8988T (cell line): ENCODE results near the gene NMS.
A peak's percentile ranks its signal among the peaks of the same experiment; 100 is the strongest.
"Not testable (repeated sequence)": the region's sequence is repeated elsewhere in the genome, so short reads cannot be mapped to it uniquely, and the experiment has no call there.

Experiments used
- DNase-seq: peaks from one replicate; pipeline ENCODE4 v3.0.0; 2011

Gene NMS, protein sequence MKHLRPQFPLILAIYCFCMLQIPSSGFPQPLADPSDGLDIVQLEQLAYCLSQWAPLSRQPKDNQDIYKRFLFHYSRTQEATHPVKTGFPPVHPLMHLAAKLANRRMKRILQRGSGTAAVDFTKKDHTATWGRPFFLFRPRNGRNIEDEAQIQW

DNA sequence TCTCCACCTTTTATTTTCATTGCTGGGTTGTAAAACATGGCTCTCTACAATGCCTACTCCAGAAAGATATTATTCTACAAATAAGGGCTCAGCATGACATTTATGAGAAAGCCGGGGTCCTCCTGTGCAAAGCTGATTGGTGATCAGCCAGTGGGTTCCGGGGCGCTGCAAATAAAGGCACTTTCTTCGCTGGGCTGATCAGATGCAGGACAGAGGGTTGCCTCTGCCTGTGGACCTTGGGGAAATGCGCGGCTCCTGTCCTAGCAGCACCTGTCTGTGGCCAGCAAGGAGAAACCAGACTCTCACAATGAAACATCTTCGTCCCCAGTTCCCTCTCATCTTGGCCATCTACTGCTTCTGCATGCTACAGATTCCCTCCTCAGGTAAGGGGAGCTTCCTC, at the start of gene NMS:
TSS of gene NMS (plus strand) at position 301 of the 400 bp plus-strand sequence. CDS start at position 308, 7 bp downstream.
- no peak for DNase-seq

DNA sequence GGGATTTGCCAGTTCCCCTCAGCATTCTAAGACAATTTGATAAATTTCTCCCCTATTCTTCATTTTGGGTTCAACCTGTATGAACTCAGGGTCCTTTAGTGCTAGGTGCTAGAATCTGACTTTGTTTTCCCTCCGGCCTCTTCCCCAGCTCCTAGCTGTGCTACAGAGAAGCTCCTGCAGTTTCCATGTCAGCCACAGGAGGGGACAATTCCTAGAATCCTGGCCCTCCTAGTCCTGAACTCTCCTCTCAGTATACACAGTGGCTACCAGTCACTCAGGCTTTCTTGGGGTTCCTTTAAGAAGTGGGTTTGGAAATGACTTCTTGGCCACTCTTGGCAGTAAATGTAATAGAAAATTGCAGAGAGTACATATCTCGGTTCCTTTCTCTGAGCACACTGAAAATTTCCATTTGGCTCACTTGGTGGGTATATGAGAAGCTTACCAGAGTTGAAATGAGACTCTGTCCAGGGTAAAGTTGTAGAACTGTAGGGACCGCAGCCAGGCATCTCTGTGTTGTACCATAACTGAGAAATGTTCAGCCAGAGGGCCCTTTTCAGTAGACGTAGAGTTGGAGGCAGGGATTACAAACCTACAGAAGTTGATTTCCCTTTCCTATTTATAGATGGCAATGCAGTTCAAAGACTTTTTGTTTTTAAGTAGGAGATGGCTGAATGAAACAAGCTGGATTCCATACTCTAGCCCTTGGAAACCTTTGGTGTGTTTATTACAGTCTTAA, 47.8 kb upstream of the NMS start:
- DNase-seq, result peak; percentile 60

DNA sequence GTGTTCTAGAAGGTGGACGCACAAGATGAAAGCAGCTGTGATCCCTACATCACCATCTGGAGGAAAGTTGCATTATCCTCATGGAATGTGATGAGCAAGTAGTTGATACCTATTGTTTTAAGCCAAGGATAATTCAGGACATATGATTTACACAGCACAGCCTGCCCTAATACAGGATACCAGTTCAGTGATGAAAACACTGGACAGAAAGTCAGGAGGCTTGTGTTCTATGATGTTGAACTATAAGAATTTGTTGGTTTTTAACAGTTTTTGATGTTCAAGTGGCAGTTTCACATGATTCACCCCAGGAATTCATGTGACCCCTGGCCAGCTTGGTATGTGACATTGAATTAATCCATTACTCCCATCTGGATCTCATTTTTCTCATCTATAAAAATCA, 46.7 kb upstream of the NMS start:
- no peak for DNase-seq

DNA sequence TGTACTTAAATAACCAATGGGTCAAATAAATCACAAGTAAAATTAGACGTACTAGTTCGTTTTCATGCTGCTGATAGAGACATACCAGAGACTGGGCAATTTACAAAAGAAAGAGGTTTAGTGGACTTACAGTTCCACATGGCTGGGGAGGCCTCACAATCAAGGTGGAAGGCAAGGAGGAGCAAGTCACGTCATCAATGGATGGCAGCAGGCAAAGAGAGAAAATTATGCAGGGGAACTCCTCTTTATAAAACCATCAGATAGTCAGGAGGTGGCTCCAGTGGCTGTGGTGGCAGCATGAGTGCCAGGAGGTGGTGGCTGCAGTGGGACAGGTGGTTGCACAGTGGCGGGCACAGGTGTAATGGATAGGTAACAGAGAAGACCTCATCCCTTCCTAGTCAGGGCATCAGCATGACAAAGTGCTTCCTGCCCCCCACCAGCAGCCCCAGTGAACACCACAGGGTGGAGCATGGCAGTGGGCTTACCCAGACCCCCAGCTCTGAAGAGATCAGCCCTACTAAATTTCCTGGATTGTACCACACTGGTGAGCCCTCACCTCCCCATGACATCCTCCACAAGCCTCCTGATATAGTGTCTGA, 45.9 kb upstream of the NMS start:
- DNase-seq, result no peak

DNA sequence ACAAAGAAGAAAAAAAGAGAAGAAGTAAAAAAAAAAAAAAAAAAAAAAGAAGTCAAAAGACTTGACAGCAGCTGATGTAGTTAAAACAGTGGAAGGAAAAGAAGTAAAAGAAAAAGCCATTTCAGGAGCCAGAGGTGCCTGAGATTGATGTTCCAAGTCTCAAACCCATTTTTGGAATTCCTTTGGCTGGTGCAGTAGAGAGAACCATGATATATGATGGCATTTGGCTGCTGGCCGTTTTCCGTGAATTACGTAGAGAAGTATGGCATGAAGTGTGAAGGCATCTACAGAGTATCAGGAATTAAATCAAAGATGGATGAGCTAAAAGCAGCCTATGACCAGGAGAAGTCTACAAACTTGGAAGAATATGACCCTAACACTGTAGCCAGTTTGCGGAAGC, 45.2 kb upstream of the NMS start:
- no peak for DNase-seq

DNA sequence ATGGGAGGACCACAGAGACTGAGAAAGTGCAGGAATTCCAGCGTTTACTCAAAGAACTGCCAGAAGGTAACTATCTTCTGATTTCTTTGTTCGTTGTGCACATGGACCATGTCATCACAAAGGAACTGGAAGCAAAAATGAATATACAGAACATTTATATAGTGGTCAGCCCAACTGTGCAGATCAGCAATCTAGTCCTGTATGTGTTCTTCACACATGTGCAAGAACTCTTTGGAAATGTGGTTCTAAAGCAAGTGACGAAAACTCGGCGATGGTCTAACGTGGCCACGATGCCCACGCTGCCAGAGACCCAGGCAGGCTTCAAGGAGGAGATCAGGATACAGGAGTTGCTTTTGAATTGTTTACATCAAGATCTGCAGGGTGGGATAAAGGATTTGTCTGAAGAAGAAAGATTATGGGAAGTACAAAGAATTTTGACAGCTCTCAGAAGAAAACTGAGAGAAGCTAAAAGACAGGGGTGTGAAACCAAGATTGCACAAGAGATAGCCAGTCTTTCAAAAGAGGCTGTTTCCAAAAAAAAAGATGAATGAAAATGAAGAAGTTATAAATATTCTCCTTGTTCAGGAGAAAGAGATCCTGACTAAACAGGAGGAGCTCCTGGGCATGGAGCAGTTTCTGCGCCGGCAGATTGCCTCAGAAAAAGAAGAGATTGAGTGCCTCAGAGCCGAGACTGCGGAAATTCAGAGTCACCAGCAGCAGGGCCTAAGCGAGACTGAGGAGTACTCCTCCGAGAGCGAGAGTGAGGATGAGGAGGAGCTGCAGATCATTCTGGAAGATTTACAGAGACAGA, 44.5 kb upstream of the NMS start:
- DNase-seq, result no peak

DNA sequence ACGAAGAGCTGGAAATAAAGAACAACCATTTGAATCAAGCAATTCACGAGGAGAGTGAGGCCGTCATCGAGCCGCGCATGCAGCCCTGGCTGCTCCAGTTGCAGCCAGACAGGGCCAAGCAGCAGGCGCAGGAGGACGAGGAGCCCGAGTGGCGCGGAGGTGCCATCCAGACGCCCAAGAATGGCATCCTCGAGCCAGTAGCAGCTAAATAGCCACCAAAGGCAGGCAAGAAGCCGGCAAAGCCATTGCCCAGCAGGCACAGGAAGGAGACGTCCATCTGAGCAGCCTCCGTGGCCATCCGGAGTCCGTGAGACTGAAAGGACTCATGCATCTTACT, 43.9 kb upstream of the NMS start:
- DNase-seq, result no peak

DNA sequence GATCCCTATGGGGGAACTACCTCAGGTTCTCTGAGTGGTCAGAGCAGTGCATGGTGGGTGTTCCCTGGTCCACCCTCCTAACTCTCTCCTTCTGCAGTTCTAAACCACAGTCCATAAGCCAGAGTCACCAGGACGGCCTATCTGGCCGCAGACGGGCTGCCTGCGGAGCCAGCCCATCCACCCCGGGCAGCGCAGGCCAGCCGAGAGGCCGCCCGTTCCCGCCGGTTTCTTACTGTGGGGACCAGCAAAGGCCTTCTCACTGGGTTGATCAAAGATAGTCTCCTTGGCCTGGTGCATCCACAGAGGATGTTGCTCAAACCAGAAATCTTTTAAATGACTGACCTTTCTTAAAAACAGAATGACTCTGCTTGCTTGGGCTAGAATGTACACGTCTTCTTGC, 43.2 kb upstream of the NMS start:
- no peak for DNase-seq

DNA sequence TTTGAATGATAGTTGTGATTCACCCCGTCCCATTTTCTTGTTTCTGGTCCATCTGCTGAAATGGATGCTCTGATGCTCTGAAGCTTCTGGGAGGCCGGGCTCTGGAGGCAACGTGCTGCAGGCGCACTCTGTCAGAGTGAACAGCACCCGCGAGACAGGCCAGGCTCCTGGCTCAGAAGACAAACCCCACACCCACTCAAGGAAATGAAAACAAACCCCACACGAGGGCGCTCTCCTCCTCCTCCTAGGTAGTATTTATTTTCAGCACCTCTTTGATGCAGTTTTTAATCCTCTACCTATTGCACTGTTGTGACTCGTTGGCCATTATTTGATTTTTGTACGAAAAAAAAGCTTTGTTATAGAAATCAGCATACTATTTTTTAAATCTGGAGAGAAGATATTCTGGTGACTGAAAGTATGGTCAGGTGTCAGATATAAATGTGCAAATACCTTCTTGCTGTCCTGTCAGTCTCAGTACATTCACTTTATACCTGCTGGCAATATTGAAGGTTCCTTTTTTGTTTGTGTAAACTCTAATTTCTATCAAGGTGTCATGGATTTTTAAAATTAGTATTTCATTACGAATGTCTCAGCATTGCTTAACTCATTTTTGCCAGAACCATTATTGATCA, 42.5 kb upstream of the NMS start:
- DNase-seq, result peak; percentile 40

DNA sequence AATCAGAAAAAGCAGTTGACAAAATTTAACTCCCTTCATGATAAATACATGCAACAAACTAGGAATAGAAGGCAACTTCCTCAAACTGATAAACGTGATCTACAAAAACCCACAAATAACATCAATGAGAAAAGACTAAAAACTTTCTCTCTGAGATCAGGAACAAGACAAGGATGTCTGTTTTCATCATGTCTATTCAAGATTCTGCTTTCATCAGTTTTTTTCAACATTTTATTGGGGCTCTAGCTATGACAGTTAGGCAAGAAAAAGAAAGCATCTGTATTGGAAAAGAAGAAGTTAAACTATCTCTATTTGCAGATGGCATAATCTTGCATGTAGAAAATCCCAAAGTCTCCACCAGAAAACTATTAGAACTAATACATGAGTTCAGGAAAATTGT, 40.6 kb upstream of the NMS start:
- no peak for DNase-seq

DNA sequence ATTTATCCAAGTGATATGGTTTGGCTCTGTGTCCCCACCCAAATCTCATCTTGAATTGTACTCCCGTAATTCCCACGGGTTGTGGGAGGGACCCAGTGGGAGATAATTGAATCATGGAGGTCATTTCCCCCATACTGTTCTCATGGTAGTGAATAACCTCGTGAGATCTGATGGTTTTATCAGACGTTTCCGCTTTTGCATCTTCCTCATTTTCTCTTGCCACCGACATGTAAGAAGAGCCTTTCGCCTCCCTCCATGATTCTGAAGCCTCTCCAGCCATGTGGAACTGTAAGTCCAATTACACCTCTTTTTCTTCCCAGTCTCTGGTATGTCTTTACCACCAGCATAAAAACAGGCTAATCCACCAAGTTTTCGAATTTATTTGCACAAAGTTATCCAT, 32.5 kb upstream of the NMS start:
- DNase-seq, result no peak

DNA sequence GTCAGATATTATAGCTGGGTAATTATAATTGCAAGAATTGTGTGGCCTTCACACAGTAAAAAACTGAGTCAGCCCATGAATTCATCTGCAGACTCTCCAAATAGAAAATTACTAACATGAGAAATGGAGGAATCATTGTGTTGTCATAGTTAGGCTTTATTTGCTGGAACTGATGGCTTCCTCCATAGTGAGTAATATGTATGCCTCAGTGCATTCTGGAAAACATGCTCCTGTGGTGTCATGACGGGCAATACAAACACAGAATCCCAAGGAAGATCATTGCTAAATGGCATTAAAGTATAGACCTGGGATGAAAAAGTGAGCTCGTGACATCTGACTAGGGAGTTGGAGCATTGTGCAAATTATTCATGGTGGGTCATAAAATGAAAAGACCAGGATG, 23.6 kb upstream of the NMS start:
- DNase-seq, result no peak

DNA sequence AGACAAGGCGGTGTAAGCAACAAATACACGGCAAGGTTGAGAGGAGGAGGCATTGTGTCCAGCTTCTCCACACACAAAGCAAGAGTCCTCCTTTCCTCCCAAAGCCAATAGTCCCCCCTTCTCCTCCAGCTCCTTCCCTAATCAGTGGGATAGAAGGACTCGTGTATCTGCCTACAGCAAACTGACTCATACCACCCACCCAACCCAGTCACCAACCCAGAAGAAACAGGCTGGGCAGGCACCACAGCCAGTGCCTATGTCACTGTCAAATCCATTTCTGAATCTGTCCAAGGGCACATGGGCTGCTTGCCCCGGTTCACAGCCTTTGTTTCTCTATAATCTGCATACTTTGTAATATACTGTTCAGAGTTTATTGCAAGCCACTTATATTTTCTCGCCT, 19.2 kb upstream of the NMS start:
- no peak for DNase-seq

DNA sequence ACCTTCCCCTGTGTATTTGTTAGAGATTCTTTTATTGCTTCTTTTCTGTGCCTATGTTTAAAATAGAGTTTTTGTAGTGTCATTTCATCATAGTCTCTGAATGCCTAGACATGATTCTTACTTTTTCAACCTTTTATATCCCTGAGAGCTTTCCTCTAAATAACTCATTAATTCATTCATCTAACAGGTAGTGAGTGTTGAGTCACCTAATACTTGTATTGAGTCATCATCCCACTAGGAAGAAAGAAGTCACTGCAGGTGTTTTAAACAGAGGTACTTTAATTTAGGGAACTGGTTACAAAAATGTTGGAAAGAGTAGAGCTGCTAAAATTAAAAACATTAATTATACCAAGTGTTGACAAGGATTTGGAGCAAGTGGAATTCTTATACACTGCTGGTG, 18.5 kb upstream of the NMS start:
- no peak for DNase-seq

DNA sequence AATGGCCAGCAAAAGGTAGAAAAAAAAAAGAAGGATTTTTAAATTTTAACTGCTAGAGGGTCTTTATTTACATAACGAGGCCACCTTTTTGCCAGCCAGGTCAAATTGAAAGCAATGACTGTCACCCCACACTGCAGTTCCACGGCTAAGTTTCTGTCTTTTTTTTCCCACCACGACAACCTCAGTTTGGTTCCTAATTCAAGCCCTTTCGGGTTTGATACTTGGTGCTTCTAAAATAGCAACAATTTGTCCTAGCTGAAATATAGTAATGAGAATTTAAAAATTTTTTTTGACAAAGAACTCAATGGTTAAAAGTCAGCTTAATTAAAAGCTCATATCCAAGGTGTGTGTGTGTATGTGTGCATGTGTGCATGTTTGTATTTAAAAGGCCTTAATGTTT, 16.4 kb upstream of the NMS start:
- DNase-seq, result no peak

DNA sequence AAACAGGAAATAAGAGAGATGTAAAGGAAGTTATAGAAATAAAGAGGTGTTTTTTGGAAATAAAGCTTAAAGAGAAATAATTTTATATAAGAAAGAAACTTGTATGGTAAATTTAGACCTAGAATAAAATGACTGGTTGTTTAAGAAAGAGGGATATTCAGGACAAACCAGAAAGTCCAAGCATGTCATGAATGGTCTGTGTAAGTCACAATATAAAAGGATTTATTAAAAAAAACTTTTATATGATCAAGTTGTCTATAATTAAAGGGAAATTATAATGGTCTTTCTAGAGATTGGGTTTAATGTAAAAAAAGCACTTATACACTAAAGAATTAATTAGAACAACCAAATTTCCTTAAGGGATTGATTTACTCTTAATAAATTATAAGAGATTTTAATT, 13.9 kb upstream of the NMS start:
- DNase-seq, result not testable (repeated sequence)

DNA sequence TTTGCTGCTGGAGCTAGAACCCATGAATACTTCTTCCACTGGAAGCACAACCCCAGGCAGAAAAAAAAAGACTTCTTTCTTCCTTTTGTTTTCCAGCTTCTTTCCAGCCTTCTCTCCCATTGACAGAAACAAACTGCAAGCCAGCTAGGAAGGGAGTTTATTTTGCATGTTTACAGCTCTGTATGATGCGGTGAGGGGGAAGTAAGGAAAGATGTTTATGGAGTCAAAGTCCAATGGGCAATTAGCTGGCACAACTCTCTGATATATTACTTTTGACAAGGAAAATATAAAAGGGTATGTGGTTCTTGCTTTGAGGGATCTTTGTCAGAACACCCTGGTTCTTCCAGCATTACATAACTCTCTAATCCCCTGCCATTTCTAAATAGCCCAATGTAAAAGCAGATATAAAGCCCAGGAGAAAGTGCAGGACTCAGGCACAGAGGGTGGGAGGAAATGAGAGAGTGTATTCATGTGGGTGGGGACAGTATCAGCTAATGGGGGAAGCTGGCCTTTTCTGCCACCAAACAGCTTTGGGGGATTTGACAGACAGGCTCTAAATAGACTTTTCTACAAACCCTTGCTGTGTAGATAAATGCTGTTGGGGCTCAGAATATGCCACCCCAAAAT, 9.3 kb upstream of the NMS start:
- no peak for DNase-seq

DNA sequence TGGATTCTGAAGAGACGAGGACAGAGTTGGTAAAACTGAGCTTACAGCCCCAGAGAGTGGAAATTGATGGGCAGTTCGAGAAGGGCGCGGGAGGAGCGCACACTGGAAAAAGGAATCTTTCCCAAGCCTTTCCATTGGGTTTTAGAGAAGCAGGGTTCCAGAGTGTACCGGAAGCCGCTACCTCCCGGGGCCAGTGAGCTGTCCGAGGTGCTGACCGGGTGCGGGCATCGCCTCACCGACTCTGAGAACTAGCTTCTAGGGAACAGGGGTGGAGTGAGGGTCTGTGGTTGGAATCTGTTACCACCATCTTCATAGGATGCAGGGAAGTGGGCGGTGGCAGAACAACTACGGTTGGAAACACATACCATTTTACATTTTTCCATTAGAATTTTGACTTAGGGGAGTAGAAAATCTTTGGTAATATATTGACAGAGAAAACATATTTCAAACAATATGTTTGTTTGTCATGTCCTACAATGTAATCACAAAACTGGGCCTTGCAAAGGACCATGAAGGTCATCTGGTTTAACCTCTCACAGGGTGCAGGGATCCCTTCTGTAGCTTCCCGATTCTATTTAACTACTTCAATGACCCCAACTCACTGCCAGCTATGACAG, 724 bp downstream of the NMS start:
- DNase-seq, result no peak

DNA sequence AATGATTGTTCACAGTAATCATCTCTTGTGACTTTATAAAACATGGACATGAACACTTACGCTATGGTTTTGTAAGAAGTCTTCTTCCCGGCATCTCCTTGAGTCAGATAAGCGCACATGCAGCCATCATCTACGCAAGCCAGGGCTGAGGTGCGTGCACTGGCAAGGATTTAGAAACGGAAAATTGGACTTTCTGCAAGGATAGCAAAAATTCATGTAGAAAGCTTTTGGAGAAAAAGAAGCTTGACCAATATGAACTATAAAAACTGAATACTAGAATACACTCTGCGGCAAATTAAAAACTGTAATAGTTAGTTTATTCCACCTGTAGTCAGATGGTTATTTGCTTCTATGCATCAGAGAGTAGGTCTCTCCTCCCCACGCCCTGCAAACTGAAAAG, 6.3 kb downstream of the NMS start:
- DNase-seq, result no peak

DNA sequence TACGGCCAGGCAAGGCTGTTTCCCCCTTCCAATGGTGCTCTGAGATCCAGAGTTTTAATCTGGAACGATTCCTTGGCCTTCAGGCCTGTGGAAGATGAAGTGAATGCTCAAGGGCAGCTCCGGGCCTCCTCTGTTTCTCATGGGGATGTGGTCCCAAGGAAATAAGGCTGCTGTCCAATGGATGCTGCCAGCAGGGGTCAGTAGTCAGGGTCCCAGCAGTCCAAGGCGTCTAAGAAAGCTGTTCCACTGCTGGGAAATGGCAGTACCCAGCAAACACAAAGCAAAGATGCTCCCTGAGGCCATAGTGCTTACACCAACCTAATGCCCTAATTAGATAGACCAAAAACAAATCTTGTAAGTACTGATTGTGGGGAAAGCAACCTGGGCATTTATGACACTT, 12.5 kb downstream of the NMS start:
- DNase-seq, result no peak

DNA sequence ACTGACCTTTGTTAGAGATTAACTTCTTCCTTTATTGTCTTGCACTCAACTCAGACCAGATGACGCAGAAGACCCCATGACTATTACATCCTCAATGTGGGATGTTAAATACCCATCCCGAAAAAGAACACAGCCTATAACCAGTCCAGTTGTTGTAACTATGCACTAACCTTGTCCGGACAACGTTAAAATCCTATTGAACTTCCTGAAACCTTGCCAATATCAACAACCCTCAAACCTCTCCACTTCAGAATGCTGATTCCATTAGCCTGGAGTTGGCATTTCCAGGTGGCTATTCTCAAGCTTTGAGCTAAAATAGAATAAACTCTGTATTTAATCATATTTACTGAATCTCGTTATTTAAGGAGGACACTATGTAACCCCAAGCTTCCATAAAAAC, 13.6 kb downstream of the NMS start:
- no peak for DNase-seq

DNA sequence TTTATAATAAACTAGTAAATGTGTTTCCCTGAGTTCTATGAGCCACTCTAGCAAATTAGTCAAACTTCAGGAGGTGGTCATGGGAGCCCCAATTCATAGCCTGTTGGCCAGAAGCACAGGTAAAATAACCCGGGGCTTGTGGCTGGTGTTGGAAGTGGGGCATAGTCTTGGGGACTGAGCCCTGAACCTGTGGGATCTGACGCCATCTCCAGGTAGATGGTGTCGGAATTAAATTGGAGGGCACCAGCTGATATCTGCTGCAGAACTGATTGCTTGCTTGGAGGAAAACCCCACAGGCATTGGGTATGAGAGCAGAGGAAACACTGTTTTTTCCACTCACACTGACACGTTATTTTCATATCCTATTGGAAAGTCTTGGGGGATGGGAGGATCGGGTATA, 14.1 kb downstream of the NMS start:
- no peak for DNase-seq

DNA sequence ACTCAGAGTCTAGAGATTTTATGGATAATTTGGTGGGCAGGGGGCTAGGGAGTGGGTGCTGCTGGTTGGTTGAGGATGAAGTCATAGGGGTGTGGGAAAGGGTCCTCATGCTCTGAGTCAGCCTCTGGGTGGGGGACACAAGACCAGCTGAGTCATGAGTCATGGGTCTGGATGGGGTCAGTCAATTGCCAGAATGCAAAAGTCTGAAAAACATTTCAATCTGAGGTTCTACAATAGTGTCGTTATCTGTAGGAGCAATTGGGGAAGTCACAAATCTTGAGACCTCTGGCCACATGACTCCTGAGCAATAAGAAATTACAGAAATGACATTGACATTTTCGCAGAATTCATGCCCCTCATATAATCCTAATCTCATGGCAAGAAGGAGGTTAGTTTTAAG, 15.1 kb downstream of the NMS start:
- DNase-seq, result no peak
